A172 (cell line): ENCODE results near the gene ERMARD. TPM values are rescaled to one million over a fixed set of nuclear protein-coding genes. Genes with fewer than 3 reads are reported as not detected.

Source experiments
- DNase-seq: peaks from one replicate; pipeline ENCODE4 v3.0.0-alpha.2; 2015; ENCODE audit warnings: low spot score
- total RNA-seq: library from RNA; depleted of rRNA; stranded (reverse); fragments of >200 nt; shearing (Covaris generic); gene quantifications from 2 replicates; pipeline ENCODE4 v1.2.3, GENCODE V29; 2014

The ERMARD gene
- total RNA-seq, 1 experiment from 2014 or later = 16.6 TPM

GRCh38 chr6:169801396-169802160 lies 50.2 kb downstream of the ERMARD start:
- DNase-seq = no peak

GRCh38 chr6:169802790-169803189 lies 51.4 kb downstream of the ERMARD start:
- no peak for DNase-seq

- no peak for DNase-seq
Measured at GRCh38 chr6:169803271-169803811, 51.9 kb downstream of the ERMARD start.

- DNase-seq = no peak
Measured at GRCh38 chr6:169803816-169804340, 52.5 kb downstream of the ERMARD start.

- no peak for DNase-seq
Measured at GRCh38 chr6:169804427-169804826, 53.0 kb downstream of the ERMARD start.

GRCh38 chr6:169805242-169805838 lies 53.9 kb downstream of the ERMARD start:
- no peak for DNase-seq

GRCh38 chr6:169806701-169807100 lies 55.3 kb downstream of the ERMARD start:
- no peak for DNase-seq

GRCh38 chr6:169807229-169807628 lies 55.8 kb downstream of the ERMARD start:
- no peak for DNase-seq

GRCh38 chr6:169807699-169808607 lies 56.5 kb downstream of the ERMARD start:
- DNase-seq = no peak

- no peak for DNase-seq
Measured at GRCh38 chr6:169808608-169808967, 57.2 kb downstream of the ERMARD start.

GRCh38 chr6:169809386-169809785 lies 58.0 kb downstream of the ERMARD start:
- DNase-seq = no peak

GRCh38 chr6:169810066-169810989 lies 58.9 kb downstream of the ERMARD start:
- no peak for DNase-seq

GRCh38 chr6:169811072-169811471 lies 59.6 kb downstream of the ERMARD start:
- DNase-seq = no peak

- DNase-seq = no peak
Measured at GRCh38 chr6:169811521-169812256, 60.3 kb downstream of the ERMARD start.

GRCh38 chr6:169812257-169812644 lies 60.8 kb downstream of the ERMARD start:
- no peak for DNase-seq

- DNase-seq = no peak
Measured at GRCh38 chr6:169813969-169814368, 62.5 kb downstream of the ERMARD start.

GRCh38 chr6:169816054-169816453 lies 64.6 kb downstream of the ERMARD start:
- DNase-seq = no peak

- no peak for DNase-seq
Measured at GRCh38 chr6:169816975-169817374, 65.6 kb downstream of the ERMARD start.

GRCh38 chr6:169820358-169820757 lies 68.9 kb downstream of the ERMARD start:
- no peak for DNase-seq

- DNase-seq = no peak
Measured at GRCh38 chr6:169824021-169824420, 72.6 kb downstream of the ERMARD start.
